Measurements from ENCODE around the gene BRPF3. TPM values are rescaled to one million over a fixed set of nuclear protein-coding genes. Genes with fewer than 3 reads are reported as not detected.

BRPF3 gene
- total and polyA plus RNA-seq, 10 of the 15 experiments (the other 5 are each of a cell fraction or from before 2014, with no cell fraction given), result 2.3 to 16.1 (median 6.7) TPM

- POLR2A ChIA-PET, result no interaction called here
- Histone ChIP-seq H3K4me2 (ENCODE audit: control insufficient read depth, insufficient read depth) (no peak overlapping the region), H3K36me3 (ENCODE audit: control insufficient read depth in 2 of 2, insufficient read depth in 2 of 2, low read length in 1 of 2) (no peaks in the 10 kb centered on the region), H4K20me1 (ENCODE audit: control insufficient read depth, insufficient read depth) (no peaks in the 10 kb centered on the region), H3K4me3 (no peak overlapping the region), H3K4me1 (ENCODE audit: control insufficient read depth, insufficient read depth, low read length) (no peaks in the 10 kb centered on the region), H3K79me2 (ENCODE audit: control insufficient read depth, insufficient read depth, low read length) (no peaks in the 10 kb centered on the region), H3K27ac (ENCODE audit: control insufficient read depth, insufficient read depth) (no peak overlapping the region), H2AFZ (ENCODE audit: control insufficient read depth, low read depth, low read length) (no peak overlapping the region), H3K27me3 (replicated peaks in 1 of 2; ENCODE audit: control insufficient read depth in 2 of 2, insufficient read depth in 2 of 2, low read length in 1 of 2) (no peaks in the 10 kb centered on the region), H3K9ac (ENCODE audit: control insufficient read depth, insufficient read depth, low read length) (no peak overlapping the region), H3K9me3 (replicated peaks; ENCODE audit: control insufficient read depth, insufficient read depth, low read length) (peaks cover 4% of the 10 kb centered on the region; the same call in 1 of the 3 replicates)
- intact Hi-C loops (cut with micrococcal nuclease; ENCODE audit: unreplicated experiment) (no loop called here), in situ Hi-C loops (cut with MboI) (no loop called here)
- FAIRE-seq (no peak), ATAC-seq (no peak), DNase-seq (ENCODE audit: low read depth, low spot score) (no peak)
- RAD21 ChIA-PET (ENCODE audit: unreplicated experiment), result no interaction called here
- WGBS (ENCODE audit: insufficient coverage, insufficient replicate concordance, low lambda C conversion rate, missing lambda C conversion rate), result 56% methylated on average over 4 of the region's 4 CpGs
- BruUV-seq (replicated peaks), result no TSS peak
- CTCF ChIA-PET, result interaction anchor here (0.6 to 1.4 kb wide), 2 partner anchors 12 to 27 kb away, joined by 3 read pairs; no protein-coding TSS in a partner anchor
- TF ChIP-seq RELA (IDR thresholded peaks at IDR 0.05; ENCODE audit: borderline replicate concordance, partially characterized antibody), result no peak
- no peak for TF ChIP-seq BCLAF1 (IDR thresholded peaks at IDR 0.05)
- no peak for TF ChIP-seq ATF3 (IDR thresholded peaks at IDR 0.05; ENCODE audit: borderline replicate concordance, extremely low read depth, low read depth, low read length)
- TF ChIP-seq SP1 (IDR thresholded peaks at IDR 0.05; ENCODE audit: low read depth, low read length), result no peak
- TF ChIP-seq TAF1 (IDR thresholded peaks at IDR 0.05; ENCODE audit: borderline replicate concordance, low read depth, low read length), result no peak
- TF ChIP-seq NRF1 (conservative IDR thresholded peaks at IDR 0.05; ENCODE audit: low read depth, low read length), result no peak
- TF ChIP-seq POLR2AphosphoS2 (IDR thresholded peaks at IDR 0.05; ENCODE audit: low read depth, low read length), result no peak
- no peak for TF ChIP-seq DPF2 (IDR thresholded peaks at IDR 0.05)
- no peak for TF ChIP-seq IKZF1 (conservative IDR thresholded peaks at IDR 0.05)
- no peak for TF ChIP-seq NFXL1 (IDR thresholded peaks at IDR 0.05; ENCODE audit: borderline replicate concordance)
- no peak for TF ChIP-seq ZNF274 (IDR thresholded peaks at IDR 0.05; ENCODE audit: insufficient read depth, insufficient read length)
- TF ChIP-seq NR2F1 (conservative IDR thresholded peaks at IDR 0.05), result no peak
- TF ChIP-seq MEF2A (IDR thresholded peaks at IDR 0.05; ENCODE audit: insufficient read depth, low read depth, low read length), result no peak
- no peak for TF ChIP-seq SREBF2 (IDR thresholded peaks at IDR 0.05; ENCODE audit: low read length)
- TF ChIP-seq CUX1 (IDR thresholded peaks at IDR 0.05; ENCODE audit: insufficient replicate concordance, low read depth, low read length), result no peak
- TF ChIP-seq SREBF1 (IDR thresholded peaks at IDR 0.05; ENCODE audit: low read length), result no peak
- SMC1A ChIA-PET (ENCODE audit: uncharacterized antibody, unreplicated experiment), result interaction anchor here (0.6 kb wide), 1 partner anchor 414 kb away, joined by 3 read pairs; no protein-coding TSS in a partner anchor
These were observed 36.3 kb upstream of the BRPF3 start for GRCh38 chr6:36160147-36160760.

Data from GM12878 (cell line).